IPS-NIHi7 (cell line): ENCODE measurements around the gene PODN.

Experiments
- DNase-seq: peaks from one replicate; pipeline ENCODE4 v3.0.0; 2012; ENCODE audit warnings: mixed read lengths; ENCODE audit errors: extremely low spot score

Gene PODN

GRCh38 chr1:53089478-53090226, 27.6 kb downstream of the PODN start:
- no peak for DNase-seq

- no peak for DNase-seq
These were observed 28.5 kb downstream of the PODN start for GRCh38 chr1:53090227-53091147.

- no peak for DNase-seq
These were observed 30.0 kb downstream of the PODN start for GRCh38 chr1:53091841-53092645.

GRCh38 chr1:53092659-53093450, 30.8 kb downstream of the PODN start:
- no peak for DNase-seq

- DNase-seq = no peak
These were observed 31.4 kb downstream of the PODN start for GRCh38 chr1:53093451-53093754.

- no peak for DNase-seq
These were observed 31.9 kb downstream of the PODN start for GRCh38 chr1:53093778-53094532.

GRCh38 chr1:53094533-53094919, 32.5 kb downstream of the PODN start:
- no peak for DNase-seq

- no peak for DNase-seq
These were observed 42.4 kb downstream of the PODN start for GRCh38 chr1:53104289-53104913.

- no peak for DNase-seq
These were observed 45.1 kb downstream of the PODN start for GRCh38 chr1:53107090-53107489.

GRCh38 chr1:53107570-53108322, 45.7 kb downstream of the PODN start:
- DNase-seq = no peak

- DNase-seq = no peak
These were observed 46.9 kb downstream of the PODN start for GRCh38 chr1:53108646-53109580.

- no peak for DNase-seq
These were observed 48.5 kb downstream of the PODN start for GRCh38 chr1:53110370-53111072.

GRCh38 chr1:53111073-53111556, 49.1 kb downstream of the PODN start:
- no peak for DNase-seq

GRCh38 chr1:53111693-53112092, 49.7 kb downstream of the PODN start:
- no peak for DNase-seq

GRCh38 chr1:53112271-53112774, 50.3 kb downstream of the PODN start:
- DNase-seq = no peak

GRCh38 chr1:53112861-53113260, 50.8 kb downstream of the PODN start:
- no peak for DNase-seq

- no peak for DNase-seq
These were observed 52.1 kb downstream of the PODN start for GRCh38 chr1:53114090-53114489.
